ENCODE measurements around the gene AGAP1. TPM values are rescaled to one million over a fixed set of nuclear protein-coding genes. Genes with fewer than 3 reads are reported as not detected.

Gene AGAP1
- total RNA-seq, 1 experiment from 2014 or later, result 56.4 TPM

DNA sequence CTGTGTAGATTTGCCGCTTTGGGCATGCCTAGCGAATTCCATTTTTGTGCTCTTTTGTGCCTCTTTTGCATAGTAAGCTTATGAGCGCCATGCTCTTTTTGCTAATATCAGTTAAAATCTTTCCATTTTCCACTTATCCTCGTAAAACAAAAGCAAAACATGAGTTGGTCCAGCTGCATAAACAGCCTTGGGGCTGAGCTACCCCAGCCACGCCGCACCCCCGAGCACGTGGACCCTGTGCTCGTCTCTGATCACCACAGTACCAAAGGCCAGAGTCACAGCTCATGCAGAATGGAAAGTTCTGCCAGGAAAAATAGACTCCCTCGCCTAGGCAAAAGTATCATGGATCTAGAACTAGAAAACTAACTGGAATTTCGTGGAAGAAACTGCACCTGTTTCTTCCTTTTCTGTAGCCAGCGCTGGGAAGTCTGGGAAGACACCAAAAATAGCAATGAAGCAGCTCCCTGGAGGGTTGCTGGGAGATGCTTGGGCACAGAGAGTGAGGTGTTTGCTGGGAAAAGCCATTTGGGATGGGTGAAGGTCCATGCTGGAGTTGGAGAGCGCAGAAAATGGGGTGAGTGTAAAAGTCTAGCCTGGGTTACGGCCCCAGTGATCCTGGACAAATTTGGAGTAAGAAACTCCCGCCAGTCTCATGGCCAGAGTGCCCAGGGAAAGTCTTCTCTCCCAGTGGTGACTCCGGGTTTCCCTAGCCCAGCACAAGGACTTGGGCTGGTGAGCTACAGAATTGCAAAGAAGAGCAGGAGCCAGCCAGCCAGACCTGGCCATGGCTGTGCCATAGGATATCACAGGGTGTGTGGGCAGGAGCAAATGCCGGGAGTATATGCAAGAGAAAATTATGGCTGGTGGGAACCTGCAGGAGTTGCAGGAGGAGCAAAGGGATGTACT, 456.0 kb downstream of the AGAP1 start:
- CTCF ChIA-PET, result no interaction called here
- BruUV-seq (replicated peaks), result no TSS peak
- no peaks in the 10 kb centered on the region for H3K4me1 Mint-ChIP-seq (ENCODE audit: low read depth, unreplicated experiment)
- peaks cover 13% of the 10 kb centered on the region for H3K36me3 Mint-ChIP-seq (ENCODE audit: insufficient read depth, unreplicated experiment)
- TF ChIP-seq, protein P1, sequence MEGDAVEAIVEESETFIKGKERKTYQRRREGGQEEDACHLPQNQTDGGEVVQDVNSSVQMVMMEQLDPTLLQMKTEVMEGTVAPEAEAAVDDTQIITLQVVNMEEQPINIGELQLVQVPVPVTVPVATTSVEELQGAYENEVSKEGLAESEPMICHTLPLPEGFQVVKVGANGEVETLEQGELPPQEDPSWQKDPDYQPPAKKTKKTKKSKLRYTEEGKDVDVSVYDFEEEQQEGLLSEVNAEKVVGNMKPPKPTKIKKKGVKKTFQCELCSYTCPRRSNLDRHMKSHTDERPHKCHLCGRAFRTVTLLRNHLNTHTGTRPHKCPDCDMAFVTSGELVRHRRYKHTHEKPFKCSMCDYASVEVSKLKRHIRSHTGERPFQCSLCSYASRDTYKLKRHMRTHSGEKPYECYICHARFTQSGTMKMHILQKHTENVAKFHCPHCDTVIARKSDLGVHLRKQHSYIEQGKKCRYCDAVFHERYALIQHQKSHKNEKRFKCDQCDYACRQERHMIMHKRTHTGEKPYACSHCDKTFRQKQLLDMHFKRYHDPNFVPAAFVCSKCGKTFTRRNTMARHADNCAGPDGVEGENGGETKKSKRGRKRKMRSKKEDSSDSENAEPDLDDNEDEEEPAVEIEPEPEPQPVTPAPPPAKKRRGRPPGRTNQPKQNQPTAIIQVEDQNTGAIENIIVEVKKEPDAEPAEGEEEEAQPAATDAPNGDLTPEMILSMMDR (IDR thresholded peaks at IDR 0.05; ENCODE audit: unreplicated experiment), result no peak
- H3K27ac Mint-ChIP-seq (ENCODE audit: unreplicated experiment), result no peak overlapping the region
- no peak overlapping the region for H3K4me3 Mint-ChIP-seq (ENCODE audit: low read depth, unreplicated experiment)
- no peaks in the 10 kb centered on the region for H3K27me3 Mint-ChIP-seq (ENCODE audit: unreplicated experiment)
- no peaks in the 10 kb centered on the region for H3K9me3 Mint-ChIP-seq (ENCODE audit: low read depth, unreplicated experiment)
- intact Hi-C loops (cut with micrococcal nuclease; ENCODE audit: unreplicated experiment), result loop anchor here (5.0 kb wide), 1 partner anchor 227 kb away; no protein-coding TSS in a partner anchor
- no peak for DNase-seq

DNA sequence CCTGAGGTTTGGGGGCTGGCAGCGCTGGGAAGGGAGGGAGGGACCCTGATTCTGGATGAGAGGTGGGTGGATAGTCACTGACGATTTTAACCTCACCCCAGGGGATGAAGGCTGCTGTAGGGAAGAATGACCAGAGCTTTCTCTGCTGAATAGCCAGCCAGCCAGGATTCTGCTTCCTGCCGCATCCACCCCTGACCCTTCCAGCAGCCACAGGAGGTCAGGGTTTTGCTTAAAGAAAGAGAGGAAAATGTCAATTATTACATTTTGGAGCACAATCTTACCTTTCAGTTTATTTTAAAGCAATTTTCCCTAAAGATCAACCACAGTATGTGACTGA, 456.6 kb downstream of the AGAP1 start:
- no peaks in the 10 kb centered on the region for H3K27me3 Mint-ChIP-seq (ENCODE audit: unreplicated experiment)
- peaks cover 13% of the 10 kb centered on the region for H3K36me3 Mint-ChIP-seq (ENCODE audit: insufficient read depth, unreplicated experiment)
- TF ChIP-seq, protein P1 (IDR thresholded peaks at IDR 0.05; ENCODE audit: unreplicated experiment), result no peak
- BruUV-seq (replicated peaks), result no TSS peak
- no peak overlapping the region for H3K4me3 Mint-ChIP-seq (ENCODE audit: low read depth, unreplicated experiment)
- no peak overlapping the region for H3K27ac Mint-ChIP-seq (ENCODE audit: unreplicated experiment)
- no peak for DNase-seq
- CTCF ChIA-PET, result no interaction called here
- intact Hi-C loops (cut with micrococcal nuclease; ENCODE audit: unreplicated experiment), result no loop called here
- no peaks in the 10 kb centered on the region for H3K4me1 Mint-ChIP-seq (ENCODE audit: low read depth, unreplicated experiment)
- no peaks in the 10 kb centered on the region for H3K9me3 Mint-ChIP-seq (ENCODE audit: low read depth, unreplicated experiment)

DNA sequence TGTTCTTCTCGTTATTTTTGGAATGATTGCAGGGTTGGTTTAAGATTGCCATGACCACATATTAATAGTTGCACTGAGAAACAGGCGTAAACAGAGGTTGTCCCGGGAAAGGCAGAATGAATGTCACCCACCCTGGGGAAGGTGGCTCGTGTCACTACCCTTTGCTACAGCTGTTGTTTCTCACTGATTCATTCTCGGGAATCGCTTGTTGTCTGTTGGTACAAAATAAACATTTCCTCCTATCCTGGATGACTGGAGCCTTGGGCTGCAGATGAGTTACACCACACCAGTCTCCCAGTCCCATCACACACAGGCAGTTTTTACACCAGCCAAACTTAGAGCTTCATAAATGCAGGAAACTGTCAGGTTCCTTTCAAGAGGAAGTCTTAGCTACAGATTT, 457.6 kb downstream of the AGAP1 start:
- Mint-ChIP-seq H3K4me3 (ENCODE audit: low read depth, unreplicated experiment) (no peak overlapping the region), H3K27ac (ENCODE audit: unreplicated experiment) (no peak overlapping the region), H3K27me3 (ENCODE audit: unreplicated experiment) (no peaks in the 10 kb centered on the region), H3K36me3 (ENCODE audit: insufficient read depth, unreplicated experiment) (peaks cover 13% of the 10 kb centered on the region), H3K9me3 (ENCODE audit: low read depth, unreplicated experiment) (no peaks in the 10 kb centered on the region), H3K4me1 (ENCODE audit: low read depth, unreplicated experiment) (no peaks in the 10 kb centered on the region)
- no TSS peak for BruUV-seq (replicated peaks)
- CTCF ChIA-PET, result no interaction called here
- intact Hi-C loops (cut with micrococcal nuclease; ENCODE audit: unreplicated experiment), result no loop called here
- TF ChIP-seq, protein P1 (IDR thresholded peaks at IDR 0.05; ENCODE audit: unreplicated experiment), result no peak
- no peak for DNase-seq

DNA sequence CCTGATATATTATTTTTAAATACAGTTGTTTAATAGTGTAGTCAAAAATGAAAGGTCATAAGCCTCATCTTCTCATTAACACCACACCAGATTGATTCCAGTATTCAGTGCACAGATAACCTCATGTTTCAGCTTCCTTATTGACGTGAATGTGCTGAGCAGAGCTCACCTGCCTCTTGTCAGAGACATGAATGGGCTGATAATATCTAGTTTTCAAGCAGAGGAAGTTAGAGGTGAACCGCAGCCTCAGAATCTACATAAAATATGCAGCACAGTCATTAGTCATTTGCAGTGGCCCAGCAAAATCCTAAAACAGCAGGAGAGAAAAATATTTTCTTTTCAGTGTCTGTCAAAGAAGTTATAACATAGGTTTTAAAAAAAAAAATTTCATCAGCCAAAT, 458.1 kb downstream of the AGAP1 start:
- Mint-ChIP-seq H3K4me1 (ENCODE audit: low read depth, unreplicated experiment) (no peaks in the 10 kb centered on the region), H3K9me3 (ENCODE audit: low read depth, unreplicated experiment) (no peaks in the 10 kb centered on the region), H3K27me3 (ENCODE audit: unreplicated experiment) (no peaks in the 10 kb centered on the region), H3K4me3 (ENCODE audit: low read depth, unreplicated experiment) (no peak overlapping the region), H3K27ac (ENCODE audit: unreplicated experiment) (no peak overlapping the region), H3K36me3 (ENCODE audit: insufficient read depth, unreplicated experiment) (peaks cover 13% of the 10 kb centered on the region)
- intact Hi-C loops (cut with micrococcal nuclease; ENCODE audit: unreplicated experiment), result no loop called here
- CTCF ChIA-PET, result no interaction called here
- DNase-seq, result no peak
- TF ChIP-seq, protein P1 (IDR thresholded peaks at IDR 0.05; ENCODE audit: unreplicated experiment), result no peak
- no TSS peak for BruUV-seq (replicated peaks)

Measured in Calu3 (cell line).